Non-pigmented ciliary epithelial cell (primary cell): Measurements from ENCODE around the gene EIF2S1.
"Not testable (repeated sequence)": the region's sequence is repeated elsewhere in the genome, so short reads cannot be mapped to it uniquely, and the experiment has no call there.

Source experiments
- DNase-seq: peaks from one replicate; pipeline ENCODE4 v3.0.0-alpha.2; 2010; ENCODE audit warnings: low read depth

Gene EIF2S1

GRCh38 chr14:67372833-67373232 is 12.7 kb downstream of the EIF2S1 start:
- no peak for DNase-seq

GRCh38 chr14:67373347-67373746 is 13.2 kb downstream of the EIF2S1 start:
- no peak for DNase-seq

- no peak for DNase-seq
Observed at GRCh38 chr14:67377916-67378315, 17.8 kb downstream of the EIF2S1 start.

GRCh38 chr14:67385120-67385519 is 25.0 kb downstream of the EIF2S1 start:
- no peak for DNase-seq

GRCh38 chr14:67385618-67386017 is 25.5 kb downstream of the EIF2S1 start:
- no peak for DNase-seq

- no peak for DNase-seq
Observed at GRCh38 chr14:67387195-67387594, 27.1 kb downstream of the EIF2S1 start.

GRCh38 chr14:67389275-67389674 is 29.1 kb downstream of the EIF2S1 start:
- DNase-seq = no peak

GRCh38 chr14:67389811-67390534 is 29.8 kb downstream of the EIF2S1 start:
- no peak for DNase-seq

GRCh38 chr14:67391268-67391667 is 31.1 kb downstream of the EIF2S1 start:
- DNase-seq = no peak

- DNase-seq = no peak
Observed at GRCh38 chr14:67392123-67392522, 32.0 kb downstream of the EIF2S1 start.

- no peak for DNase-seq
Observed at GRCh38 chr14:67392800-67393199, 32.7 kb downstream of the EIF2S1 start.

GRCh38 chr14:67393689-67394088 is 33.6 kb downstream of the EIF2S1 start:
- DNase-seq = no peak

- DNase-seq = no peak
Observed at GRCh38 chr14:67395086-67395875, 35.2 kb downstream of the EIF2S1 start.

- no peak for DNase-seq
Observed at GRCh38 chr14:67395876-67396189, 35.7 kb downstream of the EIF2S1 start.

GRCh38 chr14:67396381-67396970 is 36.3 kb downstream of the EIF2S1 start:
- no peak for DNase-seq

- DNase-seq = no peak
Observed at GRCh38 chr14:67397536-67397935, 37.4 kb downstream of the EIF2S1 start.

GRCh38 chr14:67400434-67400833 is 40.3 kb downstream of the EIF2S1 start:
- DNase-seq = no peak

- DNase-seq = no peak
Observed at GRCh38 chr14:67405771-67406170, 45.6 kb downstream of the EIF2S1 start.

- DNase-seq = not testable (repeated sequence)
Observed at GRCh38 chr14:67408122-67408801, 48.1 kb downstream of the EIF2S1 start.

- DNase-seq = no peak
Observed at GRCh38 chr14:67409461-67409860, 49.3 kb downstream of the EIF2S1 start.

- DNase-seq = no peak
Observed at GRCh38 chr14:67410313-67410712, 50.2 kb downstream of the EIF2S1 start.

- DNase-seq = no peak
Observed at GRCh38 chr14:67411370-67411769, 51.2 kb downstream of the EIF2S1 start.
